SK-N-MC (cell line): ENCODE results near the gene CCDC158.

Source experiments
- EZH2 ChIP-seq: fragments of 200-600 bp; sonication (generic); IDR thresholded peaks from one replicate; pipeline ENCODE4 v1.6.1; 2017; ENCODE audit warnings: antibody characterized with exemption
- FOXP2 ChIP-seq: optimal IDR thresholded peaks from 2 replicates; pipeline ENCODE3; 2011; ENCODE audit warnings: mild to moderate bottlenecking, moderate library complexity; ENCODE audit not compliant: insufficient read depth; ENCODE audit errors: extremely low read length, control extremely low read depth
- POLR2AphosphoS5 ChIP-seq: IDR thresholded peaks from 2 replicates; pipeline ENCODE4 v1.6.1; 2012; ENCODE audit warnings: mild to moderate bottlenecking, low read depth, low read length, borderline replicate concordance

DNA sequence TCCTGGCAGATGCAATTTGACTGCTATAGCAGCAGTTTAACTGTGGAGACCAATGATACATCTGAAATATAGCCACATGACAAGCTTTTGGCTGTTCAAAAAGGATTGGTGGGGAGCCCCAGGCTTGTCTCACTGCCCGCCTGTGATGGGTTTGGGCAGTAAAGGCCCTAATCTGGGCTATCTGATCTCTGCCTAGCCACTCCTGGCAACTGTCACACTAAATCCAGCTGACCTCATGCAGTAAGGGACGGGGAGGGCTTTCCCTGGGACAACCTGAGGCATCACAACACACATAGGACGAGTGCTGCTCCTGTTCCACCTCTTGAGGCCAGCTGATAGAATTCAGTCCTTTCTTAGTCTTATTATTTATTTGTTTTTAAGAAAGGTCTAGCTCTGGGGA lies 56.2 kb downstream of the CCDC158 start:
- no peak for TF ChIP-seq POLR2AphosphoS5
- no peak for TF ChIP-seq EZH2
- no peak for TF ChIP-seq FOXP2
